WERI-Rb-1 (cell line): ENCODE data around the gene PFN3.
A peak's percentile ranks its signal among the peaks of the same experiment; 100 is the strongest.

ENCODE experiments used
- DNase-seq: peaks from one replicate; pipeline ENCODE4 v3.0.0-alpha.2; 2020
- H3K27ac ChIP-seq: fragments of 250-450 bp; sonication (Bioruptor Pico); 2 replicates; pipeline ENCODE4 v1.5.1; 2020; ENCODE audit warnings: mild to moderate bottlenecking, moderate library complexity
- H3K27me3 ChIP-seq: fragments of 250-450 bp; sonication (Bioruptor Pico); 2 replicates; pipeline ENCODE4 v1.5.1; 2021; ENCODE audit warnings: mild to moderate bottlenecking, low read depth, moderate library complexity; ENCODE audit not compliant: insufficient read depth, severe bottlenecking
- H3K36me3 ChIP-seq: fragments of 250-450 bp; sonication (Bioruptor Pico); 2 replicates; pipeline ENCODE4 v1.5.1; 2020; ENCODE audit warnings: mild to moderate bottlenecking, moderate library complexity
- H3K4me3 ChIP-seq: 2 replicates; pipeline ENCODE4 v1.5.1; 2011; ENCODE audit warnings: low read depth, mild to moderate bottlenecking, control low read depth, low read length
- H3K9me3 ChIP-seq: fragments of 250-450 bp; sonication (Bioruptor Pico); 2 replicates; pipeline ENCODE4 v1.5.1; 2021; ENCODE audit warnings: mild to moderate bottlenecking, moderate library complexity; ENCODE audit not compliant: severe bottlenecking
- CTCF ChIP-seq: IDR thresholded peaks from 2 replicates; pipeline ENCODE4 v1.5.1; 2011; ENCODE audit warnings: low read depth, mild to moderate bottlenecking, control low read depth, inconsistent platforms, low read length

Gene PFN3

GRCh38 chr5:177446200-177447065 lies 46.0 kb upstream of the PFN3 start, which contains the start of gene PRR7:
PRR7 (plus strand) TSS chr5:177446814; CDS start chr5:177455068, 8,254 bp downstream.
- Histone ChIP-seq H3K27me3 (no peaks in the 10 kb centered on the region), H3K9me3 (no peaks in the 10 kb centered on the region), H3K36me3 (no peaks in the 10 kb centered on the region), H3K4me3 (peak within 1 kb of the TSS; percentile 37), H3K27ac (peak within 1 kb of the TSS; percentile 28; the same call in 1 of the 2 replicates)
- DNase-seq: peak; percentile 56
- TF ChIP-seq CTCF: no peak

GRCh38 chr5:177445917-177446199 lies 45.4 kb upstream of the PFN3 start:
- Histone ChIP-seq H3K4me3 (peak overlapping the region; percentile 37), H3K9me3 (no peaks in the 10 kb centered on the region), H3K27ac (no peak overlapping the region), H3K27me3 (no peaks in the 10 kb centered on the region), H3K36me3 (no peaks in the 10 kb centered on the region)
- no peak for DNase-seq
- no peak for TF ChIP-seq CTCF

DNA sequence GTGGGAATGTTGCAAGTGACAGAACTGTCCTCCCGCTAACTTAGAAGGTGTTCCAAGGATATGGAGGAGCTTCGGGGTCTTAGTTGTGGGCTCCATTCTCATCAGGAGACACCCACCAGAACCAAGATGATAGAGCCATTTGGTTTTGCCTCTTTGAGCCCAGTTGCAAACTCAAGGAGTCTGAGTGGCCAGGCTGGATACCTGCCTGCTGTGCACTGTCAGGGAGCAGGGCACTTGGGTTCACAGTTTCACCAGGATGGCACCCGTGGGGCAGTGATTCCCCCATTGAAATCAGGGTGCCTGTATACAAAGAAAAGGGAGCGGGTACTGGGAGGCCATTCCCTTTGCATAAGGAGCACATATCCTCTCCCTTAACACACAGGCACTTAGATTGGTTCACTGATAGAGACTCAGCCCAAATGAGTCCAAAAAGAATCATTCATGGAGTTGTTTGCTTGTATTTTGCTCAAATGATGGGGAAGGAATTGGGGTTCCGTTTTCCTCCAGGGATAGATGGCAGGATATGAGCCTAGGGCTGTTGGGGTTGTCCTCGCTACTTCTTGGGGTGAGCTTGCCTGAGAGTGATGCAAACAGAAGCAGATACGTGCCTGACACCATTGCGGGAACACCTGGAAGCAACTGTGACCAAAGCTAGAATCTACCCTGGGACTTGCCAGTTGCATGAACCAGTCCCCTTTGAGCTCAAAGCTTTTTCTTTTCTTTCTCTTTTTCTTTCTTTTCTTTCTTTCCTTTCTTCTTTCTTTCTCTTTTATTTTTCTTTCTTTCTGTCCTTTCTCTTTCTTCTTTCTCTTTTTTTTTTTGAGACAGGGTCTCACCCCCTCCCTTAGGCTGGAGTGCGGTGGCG lies 44.8 kb upstream of the PFN3 start:
- no peak for TF ChIP-seq CTCF
- H3K4me3 ChIP-seq: no peak overlapping the region

DNA sequence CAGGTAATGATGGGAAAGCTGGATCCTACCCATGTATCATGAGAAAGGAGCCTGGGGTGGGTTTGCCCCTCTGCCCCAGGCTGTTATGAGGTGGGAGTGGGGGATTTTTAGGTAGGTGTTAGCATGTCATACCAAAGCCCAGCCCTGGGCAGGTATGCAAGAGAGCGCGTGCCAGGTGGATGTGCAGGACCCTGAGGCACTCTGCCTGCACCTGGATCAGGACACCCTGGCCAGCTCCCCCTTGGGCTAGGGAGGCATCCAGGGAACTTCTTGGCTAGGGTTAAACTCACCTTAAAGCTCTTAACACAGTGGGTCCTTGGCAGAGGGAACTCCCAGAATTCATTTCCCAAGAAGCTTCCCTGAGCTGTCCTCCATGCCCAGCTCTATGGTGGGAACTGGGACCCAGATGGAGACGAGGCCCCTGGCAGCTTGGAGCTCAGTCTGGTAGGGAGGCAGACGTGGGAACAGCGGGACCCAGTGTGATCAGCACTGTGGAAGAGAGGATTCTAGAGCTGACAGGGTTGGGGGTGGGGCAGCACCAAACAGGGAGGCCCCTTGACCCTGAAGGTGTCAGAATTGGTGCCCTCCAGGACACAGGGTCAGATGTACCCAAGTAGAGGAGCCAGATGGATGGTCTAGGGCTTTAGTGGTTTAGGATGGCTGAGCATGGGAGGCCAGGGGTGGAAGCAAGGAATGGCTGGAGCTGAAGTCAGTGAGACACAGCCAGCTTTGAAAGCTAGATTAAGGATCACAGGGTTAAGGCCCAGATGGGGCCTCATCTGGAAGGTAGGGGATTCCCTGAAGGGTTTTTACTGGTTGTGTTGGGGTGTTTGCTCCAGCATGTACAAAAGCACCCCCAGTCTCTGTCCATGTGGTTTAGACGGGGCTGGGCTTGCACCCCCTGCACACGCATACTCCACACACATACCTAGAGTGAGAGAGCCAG lies 43.9 kb upstream of the PFN3 start:
- Histone ChIP-seq H3K27ac (peak overlapping the region; percentile 48; the same call in 1 of the 2 replicates), H3K9me3 (no peaks in the 10 kb centered on the region), H3K36me3 (no peaks in the 10 kb centered on the region), H3K4me3 (no peak overlapping the region), H3K27me3 (no peaks in the 10 kb centered on the region)
- no peak for DNase-seq
- TF ChIP-seq CTCF: no peak

More for the DNA sequence above, 44.8 kb upstream of the PFN3 start:
- Histone ChIP-seq H3K27me3 (no peaks in the 10 kb centered on the region), H3K9me3 (no peaks in the 10 kb centered on the region), H3K27ac (no peak overlapping the region), H3K36me3 (no peaks in the 10 kb centered on the region)
- DNase-seq: no peak

- no peak for TF ChIP-seq CTCF
- Histone ChIP-seq H3K4me3 (no peak overlapping the region), H3K36me3 (no peaks in the 10 kb centered on the region), H3K27me3 (no peaks in the 10 kb centered on the region), H3K9me3 (no peaks in the 10 kb centered on the region), H3K27ac (no peak overlapping the region)
- DNase-seq: no peak
These were observed 42.9 kb upstream of the PFN3 start for GRCh38 chr5:177443144-177443983.
